Coronary artery (tissue), 2 donors: ENCODE data around the gene CERKL.

Source experiments
- DNase-seq: peaks from one replicate; pipeline ENCODE4 v3.0.0-alpha.2; 2017; ENCODE audit warnings: low spot score
- H3K27ac ChIP-seq, 2 donors: fragments of 200-600 bp; sonication (generic); one replicate each; pipeline ENCODE4 v1.5.1; 2016 to 2019
- H3K4me3 ChIP-seq: fragments of 200-600 bp; sonication (generic); 2 replicates; pipeline ENCODE4 v1.5.1; 2016; ENCODE audit warnings: mild to moderate bottlenecking, moderate library complexity
- CTCF ChIP-seq: fragments of 200-600 bp; sonication (generic); IDR thresholded peaks from one replicate; pipeline ENCODE4 v1.5.1; 2019; ENCODE audit warnings: antibody characterized with exemption

The CERKL gene

GRCh38 chr2:181566334-181567032 lies 90.4 kb downstream of the CERKL start:
- DNase-seq = no peak
- TF ChIP-seq CTCF = no peak
- Histone ChIP-seq H3K4me3 (no peak overlapping the region), H3K27ac (no peak overlapping the region)

GRCh38 chr2:181563101-181563692 lies 93.7 kb downstream of the CERKL start:
- DNase-seq = no peak
- no peak for TF ChIP-seq CTCF
- H3K27ac ChIP-seq = no peak overlapping the region
- H3K4me3 ChIP-seq = no peak overlapping the region

- DNase-seq = no peak
- Histone ChIP-seq H3K27ac (no peak overlapping the region), H3K4me3 (no peak overlapping the region)
- no peak for TF ChIP-seq CTCF
Measured at GRCh38 chr2:181558371-181558770, 98.5 kb downstream of the CERKL start.

- no peak for TF ChIP-seq CTCF
- DNase-seq = no peak
- no peak overlapping the region for H3K27ac ChIP-seq
- no peak overlapping the region for H3K4me3 ChIP-seq
Measured at GRCh38 chr2:181554061-181554830, 102.7 kb downstream of the CERKL start.

- no peak for DNase-seq
- no peak overlapping the region for H3K27ac ChIP-seq
- no peak for TF ChIP-seq CTCF
- H3K4me3 ChIP-seq = no peak overlapping the region
Measured at GRCh38 chr2:181553244-181553643, 103.7 kb downstream of the CERKL start.

- no peak overlapping the region for H3K27ac ChIP-seq
- no peak for TF ChIP-seq CTCF
- no peak for DNase-seq
- no peak overlapping the region for H3K4me3 ChIP-seq
Measured at GRCh38 chr2:181552808-181553207, 104.1 kb downstream of the CERKL start.

- DNase-seq = no peak
- TF ChIP-seq CTCF = no peak
- Histone ChIP-seq H3K4me3 (no peak overlapping the region), H3K27ac (no peak overlapping the region)
Measured at GRCh38 chr2:181546086-181546485, 110.8 kb downstream of the CERKL start.
